Fibroblast of lung (primary cell): ENCODE data around the gene EIF4G2. TPM values are rescaled to one million over a fixed set of nuclear protein-coding genes. Genes with fewer than 3 reads are reported as not detected.

Experiments
- DNase-seq, 2 donors: peaks; one replicate each; pipeline versions ENCODE4 v3.0.0 to v3.0.0-alpha.2; 2010; ENCODE audit warnings: low read depth in 2 of 2
- H2AFZ ChIP-seq: 2 replicates; pipeline ENCODE4 v1.5.1; 2012; ENCODE audit warnings: low read length, control low read depth, inconsistent platforms
- H3K27ac ChIP-seq: 2 replicates; pipeline ENCODE4 v1.5.1; 2011; ENCODE audit warnings: low read length, control low read depth; ENCODE audit not compliant: insufficient read depth
- H3K27me3 ChIP-seq: 2 replicates; pipeline ENCODE4 v1.5.1; 2011; ENCODE audit warnings: mild to moderate bottlenecking, low read length; ENCODE audit not compliant: control insufficient read depth, insufficient read depth
- H3K36me3 ChIP-seq: 2 replicates; pipeline ENCODE4 v1.5.1; 2011; ENCODE audit warnings: low read length; ENCODE audit not compliant: control insufficient read depth, insufficient read depth
- H3K4me1 ChIP-seq: 2 replicates; pipeline ENCODE4 v1.5.1; 2011; ENCODE audit warnings: low read length; ENCODE audit not compliant: control insufficient read depth, insufficient read depth; ENCODE audit errors: extremely low read depth
- H3K4me2 ChIP-seq: 2 replicates; pipeline ENCODE4 v1.5.1; 2011; ENCODE audit warnings: low read length, control low read depth; ENCODE audit not compliant: insufficient read depth; ENCODE audit errors: extremely low read depth
- H3K4me3 ChIP-seq, 4 experiments: fragments of 200-600 bp in 1 of 4; sonication (generic) in 1 of 4; replicated peaks in 1 of 4; 2 replicates each; pipeline ENCODE4 v1.5.1; 2011 to 2016; ENCODE audit warnings: low read length in 4 of 4, low read depth in 3 of 4, mild to moderate bottlenecking in 3 of 4, control low read depth in 2 of 4, inconsistent platforms in 1 of 4, mixed read lengths in 1 of 4; ENCODE audit not compliant: insufficient read depth in 1 of 4; ENCODE audit errors: control extremely low read depth in 1 of 4
- H3K79me2 ChIP-seq: 2 replicates; pipeline ENCODE4 v1.5.1; 2012; ENCODE audit warnings: mild to moderate bottlenecking, low read length, inconsistent platforms; ENCODE audit not compliant: control insufficient read depth, insufficient read depth
- H3K9ac ChIP-seq: 2 replicates; pipeline ENCODE4 v1.5.1; 2011; ENCODE audit warnings: mild to moderate bottlenecking, low read length, control low read depth; ENCODE audit not compliant: insufficient read depth
- H3K9me3 ChIP-seq: 2 replicates; pipeline ENCODE4 v1.5.1; 2012; ENCODE audit warnings: low read depth, low read length; ENCODE audit not compliant: control insufficient read depth, insufficient read depth
- H4K20me1 ChIP-seq: 2 replicates; pipeline ENCODE4 v1.5.1; 2011; ENCODE audit warnings: low read length; ENCODE audit not compliant: control insufficient read depth, insufficient read depth; ENCODE audit errors: extremely low read depth
- CTCF ChIP-seq, 2 donors: IDR thresholded peaks in 1 of 2; conservative IDR thresholded peaks in 1 of 2; 1 replicate in 1 of 2; 2 replicates in 1 of 2; pipeline ENCODE4 v1.5.1; 2011 to 2012; ENCODE audit warnings: low read length in 2 of 2, control low read depth in 1 of 2, inconsistent platforms in 1 of 2, low read depth in 1 of 2, mild to moderate bottlenecking in 1 of 2
- EZH2 ChIP-seq: IDR thresholded peaks from 2 replicates; pipeline ENCODE4 v1.5.1; 2012; ENCODE audit warnings: low read length, control low read depth, mild to moderate bottlenecking; ENCODE audit errors: missing control alignments
- polyA plus RNA-seq, 2 donors: library from polyadenylated mRNA; depleted of rRNA in 1 of 2; stranded (reverse) in 1 of 2; unstranded in 1 of 2; fragments of >200 nt; gene quantifications; 2 replicates each; pipeline ENCODE4 v1.2.1, GENCODE V29; 2011 to 2012; ENCODE audit warnings: missing spikeins in 1 of 2
- total RNA-seq: library from RNA; depleted of rRNA; stranded (reverse); fragments of >200 nt; gene quantifications from 2 replicates; pipeline ENCODE4 v1.2.1, GENCODE V29; 2014

The EIF4G2 gene
- total and polyA plus RNA-seq, 2 donors (not counting 1 experiment from before 2014, with no cell fraction given), result 964 to 1,178 TPM

GRCh38 chr11:10758957-10759356 is 49.8 kb downstream of the EIF4G2 start:
- H3K36me3 ChIP-seq, result peaks cover 14% of the 10 kb centered on the region
- no peaks in the 10 kb centered on the region for H3K79me2 ChIP-seq
- H4K20me1 ChIP-seq, result no peaks in the 10 kb centered on the region
- H2AFZ ChIP-seq, result no peak overlapping the region
- no peaks in the 10 kb centered on the region for H3K27me3 ChIP-seq
- H3K9ac ChIP-seq, result no peak overlapping the region
- no peaks in the 10 kb centered on the region for H3K9me3 ChIP-seq
- H3K27ac ChIP-seq, result no peak overlapping the region
- H3K4me1 ChIP-seq, result no peaks in the 10 kb centered on the region
- no peak overlapping the region for H3K4me3 ChIP-seq
- no peak for DNase-seq
- no peak overlapping the region for H3K4me2 ChIP-seq
- TF ChIP-seq CTCF (conservative IDR thresholded peaks at IDR 0.05 in 1 of 2, IDR thresholded peaks at IDR 0.05 in 1 of 2; ENCODE audit: low read depth in 1 of 2, low read length in 2 of 2) (peak in 1 of 2 donors; percentile 25), EZH2 (no peak)

DNA sequence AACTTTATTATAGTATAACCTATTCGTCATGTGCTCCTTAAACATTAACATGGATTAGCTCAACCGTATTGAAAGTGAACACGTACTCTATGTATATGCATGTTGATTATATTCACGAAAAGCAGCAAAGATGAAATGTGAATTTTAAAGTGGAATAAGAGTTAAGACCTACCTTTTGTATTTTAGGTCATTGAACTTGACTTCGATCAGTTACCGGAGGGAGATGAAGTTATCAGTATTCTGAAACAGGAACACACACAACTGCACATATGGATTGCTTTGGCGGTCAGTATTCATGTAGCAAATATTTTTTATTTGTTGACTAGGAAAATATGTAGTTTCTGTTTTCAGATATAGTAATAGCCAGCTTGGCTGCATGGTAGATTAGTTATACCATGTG is 56.2 kb downstream of the EIF4G2 start:
- DNase-seq, result no peak
- peaks cover 14% of the 10 kb centered on the region for H3K79me2 ChIP-seq
- H3K4me3 ChIP-seq, result peak overlapping the region; percentile 68 to 89 (median 78)
- TF ChIP-seq CTCF (conservative IDR thresholded peaks at IDR 0.05 in 1 of 2, IDR thresholded peaks at IDR 0.05 in 1 of 2; ENCODE audit: low read depth in 1 of 2, low read length in 2 of 2), result no peak
- no peak for TF ChIP-seq EZH2
- H3K9ac ChIP-seq, result no peak overlapping the region
- no peak overlapping the region for H2AFZ ChIP-seq
- no peaks in the 10 kb centered on the region for H3K27me3 ChIP-seq
- H3K27ac ChIP-seq, result no peak overlapping the region
- H3K36me3 ChIP-seq, result peaks cover 13% of the 10 kb centered on the region
- H3K4me2 ChIP-seq, result peak overlapping the region; percentile 96
- H3K4me1 ChIP-seq, result peaks cover 2% of the 10 kb centered on the region
- H4K20me1 ChIP-seq, result no peaks in the 10 kb centered on the region
- no peaks in the 10 kb centered on the region for H3K9me3 ChIP-seq

DNA sequence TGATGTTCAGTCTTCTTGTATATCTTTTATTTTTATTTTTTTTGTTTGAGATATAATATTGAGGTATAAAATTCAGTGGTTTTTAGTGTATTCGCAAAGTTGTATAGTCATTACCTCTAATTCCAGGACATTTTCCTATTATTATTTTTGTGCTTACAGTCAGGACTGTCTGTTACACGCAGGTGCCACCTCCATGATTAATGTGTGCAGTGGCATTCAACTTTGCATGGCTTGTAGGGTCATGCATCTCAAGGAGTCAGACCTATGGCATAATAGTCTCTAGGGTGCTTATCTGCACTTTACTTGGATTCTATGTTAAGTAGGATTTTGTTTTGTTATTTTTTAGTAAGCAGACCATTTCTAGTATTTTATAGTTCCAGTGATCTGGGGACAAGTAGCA is 56.7 kb downstream of the EIF4G2 start:
- Histone ChIP-seq H3K27ac (no peak overlapping the region), H3K36me3 (peaks cover 11% of the 10 kb centered on the region), H2AFZ (no peak overlapping the region), H3K4me1 (peaks cover 2% of the 10 kb centered on the region), H4K20me1 (no peaks in the 10 kb centered on the region), H3K4me2 (peak overlapping the region; percentile 96), H3K79me2 (peaks cover 14% of the 10 kb centered on the region), H3K9ac (peak overlapping the region; percentile 51), H3K9me3 (no peaks in the 10 kb centered on the region), H3K4me3 (peak overlapping the region; percentile 68 to 89 (median 78)), H3K27me3 (no peaks in the 10 kb centered on the region)
- TF ChIP-seq CTCF (conservative IDR thresholded peaks at IDR 0.05 in 1 of 2, IDR thresholded peaks at IDR 0.05 in 1 of 2; ENCODE audit: low read depth in 1 of 2, low read length in 2 of 2), result no peak
- TF ChIP-seq EZH2, result no peak
- no peak for DNase-seq
